Measurements from ENCODE around the gene GGT1.

DNA sequence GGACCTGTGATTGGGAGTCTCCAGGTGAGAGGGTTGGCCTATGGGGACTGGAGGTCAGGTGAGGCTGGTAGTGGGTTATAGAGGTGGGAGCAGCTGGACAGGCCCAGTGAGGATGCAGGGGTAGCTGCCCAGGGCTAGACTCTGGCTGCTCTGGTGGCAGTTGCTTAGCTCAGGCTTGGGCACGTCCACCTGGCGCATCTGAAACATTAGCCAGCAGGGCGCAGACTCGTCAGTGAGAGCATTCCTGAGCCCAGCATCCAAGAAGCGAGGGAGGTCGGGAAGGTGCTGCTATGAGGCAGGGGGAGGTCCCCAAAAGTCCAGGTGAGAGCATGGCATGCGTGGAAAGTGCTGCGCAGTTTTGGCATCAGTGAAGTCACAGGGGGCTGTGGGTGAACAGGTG lies 3.5 kb upstream of the GGT1 start:
- TF ChIP-seq CTCF (IDR thresholded peaks at IDR 0.05) (no peak), POLR2A (IDR thresholded peaks at IDR 0.05) (no peak)
